Stimulated activated CD4-positive, alpha-beta T cell treated with anti-CD3 and anti-CD28 coated beads, Interleukin-12 subunit alpha, Interleukin-12 subunit beta, amount 100 ng/mL, for 48 hours (primary cell): ENCODE measurements around the gene MUC4.
"Not testable (repeated sequence)": the region's sequence is repeated elsewhere in the genome, so short reads cannot be mapped to it uniquely, and the experiment has no call there.

Experiments used
- DNase-seq, 3 donors: peaks; one replicate each; pipeline ENCODE4 v3.0.0-alpha.2; 2020; ENCODE audit warnings: low read depth in 2 of 3, low spot score in 1 of 3

Gene MUC4

DNA sequence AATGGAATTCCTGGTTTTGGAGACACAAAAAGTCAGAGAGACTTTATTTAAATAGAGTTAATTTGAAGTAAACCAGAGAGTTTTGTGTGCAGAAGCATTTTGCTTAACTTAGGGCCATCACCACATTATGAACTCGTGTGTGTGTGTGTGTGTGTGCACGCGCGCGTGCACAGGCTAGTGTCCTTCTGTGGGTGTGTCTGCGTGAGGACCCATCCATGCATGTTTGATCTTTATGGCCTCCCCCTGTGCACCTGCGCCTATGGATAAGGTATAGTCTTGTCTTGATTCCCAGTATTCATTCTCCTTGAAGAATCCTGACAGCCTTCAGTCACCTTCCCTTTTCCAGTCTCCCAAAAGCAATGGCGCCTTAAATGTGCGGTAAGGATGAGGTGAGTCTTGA lies 65.0 kb downstream of the MUC4 start:
- no peak for DNase-seq

DNA sequence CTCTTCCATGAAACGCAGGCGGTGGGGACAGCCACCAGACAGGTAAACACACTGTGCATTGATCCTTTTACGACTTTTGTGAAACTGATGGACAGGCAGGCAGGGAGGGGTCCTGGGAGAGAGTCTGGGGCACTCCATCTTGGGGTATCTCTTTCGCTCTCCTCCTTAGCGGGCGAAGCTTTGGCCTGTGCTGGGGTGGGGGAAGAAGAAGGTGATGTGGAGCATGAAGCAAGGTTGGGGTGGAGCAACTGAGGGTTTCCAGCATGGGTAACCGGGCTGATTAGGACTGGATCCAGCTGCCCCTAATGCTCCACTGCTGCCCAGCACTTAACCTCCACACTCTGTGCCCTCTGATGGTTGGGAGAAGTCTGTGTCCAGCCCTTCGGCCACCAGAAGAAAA lies 65.4 kb downstream of the MUC4 start:
- no peak for DNase-seq

DNA sequence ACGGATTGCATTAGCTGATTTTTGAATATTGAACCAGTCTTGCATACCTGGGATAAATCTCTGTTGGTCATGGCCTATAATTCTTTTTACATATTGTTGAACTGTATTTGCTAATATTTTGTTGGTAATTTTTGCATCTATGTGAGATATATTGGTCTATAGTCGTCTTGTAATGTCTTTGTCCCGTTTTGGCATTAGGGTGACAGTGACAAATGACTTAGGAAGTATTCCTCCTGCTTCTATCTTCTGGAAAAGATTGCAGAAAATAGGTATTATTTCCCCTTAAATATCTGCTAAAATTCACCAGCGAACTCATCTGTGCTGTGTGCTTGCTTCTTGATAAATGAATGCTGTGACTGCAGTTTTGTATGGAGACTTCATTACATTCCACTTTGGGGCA lies 67.3 kb downstream of the MUC4 start:
- DNase-seq: no peak

DNA sequence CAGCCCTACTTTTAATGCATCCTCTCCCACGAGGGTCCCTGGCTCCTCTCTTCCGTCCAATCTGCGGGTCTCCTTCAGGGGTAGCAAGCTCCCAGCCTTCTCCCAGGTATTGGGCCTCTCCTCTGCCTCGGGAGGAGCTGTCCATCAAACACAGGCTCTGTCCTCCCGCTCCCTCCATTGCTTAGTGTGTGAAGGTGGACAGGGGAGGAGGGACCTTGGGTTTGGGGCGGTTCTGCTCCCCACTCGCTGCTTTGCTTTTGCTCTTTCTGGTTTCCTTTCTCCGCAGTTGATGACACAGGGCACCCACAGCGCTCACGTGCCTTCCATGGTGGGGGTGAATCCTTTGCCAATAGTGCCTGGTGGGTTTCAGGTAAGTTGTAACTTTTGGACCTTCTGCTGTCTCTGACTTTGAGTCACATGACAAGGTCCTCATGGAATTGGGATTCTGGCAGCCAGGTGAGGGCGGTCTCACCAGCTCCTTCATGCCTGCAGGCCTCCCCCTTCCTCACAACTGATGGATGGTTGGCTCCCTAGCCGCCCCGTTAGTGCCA lies 72.1 kb downstream of the MUC4 start:
- DNase-seq: no peak

DNA sequence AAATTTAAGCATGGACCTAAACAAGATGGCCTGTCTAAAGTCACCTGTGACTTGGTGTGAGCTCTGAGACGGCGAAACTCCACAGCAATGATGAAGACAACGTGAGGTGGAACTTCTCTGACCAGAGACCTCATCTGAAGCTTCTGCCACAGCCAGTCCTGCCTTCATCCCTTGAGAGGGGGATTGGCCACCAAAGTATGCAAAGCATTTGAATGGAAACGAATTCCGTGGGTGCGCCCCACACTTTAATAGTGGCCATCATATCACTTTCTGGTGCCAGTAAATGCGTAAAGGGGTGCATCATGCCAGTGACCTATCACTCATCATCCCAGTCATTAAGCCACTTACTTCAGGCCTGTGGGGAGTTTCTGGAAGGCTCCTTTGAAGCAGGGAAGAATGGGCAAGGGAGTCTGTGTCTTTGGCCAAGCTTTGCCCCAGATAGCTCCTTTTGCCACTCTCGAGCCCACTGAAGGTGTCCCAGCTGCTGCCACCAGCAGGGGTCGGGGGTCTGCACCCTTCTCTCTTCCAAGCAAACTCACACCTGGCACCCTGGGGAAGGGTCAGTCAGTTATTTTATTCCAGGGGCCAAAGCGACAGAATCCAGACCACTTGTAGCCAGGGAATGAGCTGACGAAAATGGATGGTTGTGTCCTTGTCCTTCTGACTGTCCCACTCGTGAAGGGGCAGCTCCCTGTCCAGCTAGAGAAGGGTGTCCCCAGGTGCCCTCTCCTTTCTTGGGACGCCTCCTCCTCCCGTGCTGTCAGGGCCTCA lies 73.3 kb downstream of the MUC4 start:
- DNase-seq: no peak

DNA sequence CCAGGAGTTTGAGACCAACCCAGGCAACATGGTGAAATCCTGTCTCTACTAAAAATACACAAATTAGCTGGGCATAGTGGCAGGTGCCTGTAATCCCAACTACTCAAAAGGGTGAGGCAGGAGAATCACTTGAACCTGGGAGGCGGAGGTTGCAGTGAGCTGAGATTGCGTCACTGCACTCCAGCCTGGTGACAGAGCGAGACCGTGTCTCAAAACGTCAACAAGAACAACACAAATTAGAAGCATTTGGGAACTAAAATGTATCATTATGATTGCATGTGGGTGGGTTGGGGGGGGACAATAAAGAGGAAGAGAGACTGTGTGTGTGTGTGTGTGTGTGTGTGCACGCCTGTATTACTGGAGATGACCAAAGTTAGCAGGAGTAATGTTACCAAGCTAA lies 73.9 kb downstream of the MUC4 start:
- not testable (repeated sequence) for DNase-seq

DNA sequence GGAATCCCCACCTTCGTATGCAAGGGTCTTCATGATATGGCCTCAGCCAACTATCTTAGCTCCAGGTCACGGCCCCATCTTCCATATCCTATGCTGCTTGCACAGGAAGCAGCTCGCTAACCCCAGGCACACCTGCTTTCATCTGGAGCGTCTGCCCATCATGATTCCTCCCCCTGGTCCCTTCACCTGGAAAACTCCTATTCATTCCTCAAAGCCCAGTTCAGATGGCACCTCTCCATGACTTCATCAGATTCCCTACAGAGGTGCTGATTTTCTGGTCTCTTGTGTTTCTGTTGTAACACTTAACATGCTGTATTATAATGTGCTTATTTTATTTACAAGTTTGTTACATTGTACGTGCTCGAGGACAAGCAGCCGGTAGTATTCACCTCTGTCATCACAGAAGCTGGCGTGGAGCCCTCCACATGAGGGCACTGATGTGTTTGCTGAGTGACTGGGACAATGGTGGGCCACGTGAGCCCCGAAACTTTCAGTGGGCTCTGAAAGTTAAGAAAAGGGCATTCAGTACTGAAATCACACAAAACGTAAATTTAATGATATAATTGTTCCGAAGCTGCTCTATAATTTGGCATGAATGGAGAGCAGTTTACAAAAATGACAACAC lies 74.8 kb downstream of the MUC4 start:
- no peak for DNase-seq

DNA sequence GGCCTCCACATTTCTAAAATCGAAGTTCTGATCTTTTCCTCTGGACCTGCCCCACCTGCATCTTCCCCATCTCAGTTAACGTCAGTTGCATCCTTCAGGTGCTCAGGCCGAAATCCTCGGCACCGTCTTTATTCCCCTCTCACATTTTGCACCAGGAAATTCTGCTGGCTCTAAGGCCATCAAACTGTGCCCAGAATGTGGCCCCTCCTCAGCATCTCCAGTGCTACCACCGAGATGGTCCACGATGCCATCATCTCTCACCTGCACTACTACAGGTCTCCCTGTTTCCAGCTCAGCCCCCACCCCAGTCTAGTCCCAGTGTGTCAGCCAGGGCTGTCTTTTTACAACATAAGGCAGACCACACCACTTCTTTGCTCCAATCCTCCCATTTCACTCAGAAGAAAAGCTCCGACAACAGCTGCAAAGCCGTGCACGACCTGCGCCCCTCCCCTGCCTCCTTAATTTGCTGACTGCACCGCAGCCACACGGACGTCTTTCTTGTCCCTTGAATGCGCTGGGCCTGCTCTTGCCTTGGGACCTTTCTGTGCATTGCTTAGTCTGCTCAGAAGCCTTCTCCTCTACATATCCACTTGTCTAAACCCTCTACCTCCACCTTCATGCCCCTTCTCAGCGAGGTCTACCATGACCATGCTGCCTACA lies 76.6 kb downstream of the MUC4 start:
- no peak for DNase-seq

DNA sequence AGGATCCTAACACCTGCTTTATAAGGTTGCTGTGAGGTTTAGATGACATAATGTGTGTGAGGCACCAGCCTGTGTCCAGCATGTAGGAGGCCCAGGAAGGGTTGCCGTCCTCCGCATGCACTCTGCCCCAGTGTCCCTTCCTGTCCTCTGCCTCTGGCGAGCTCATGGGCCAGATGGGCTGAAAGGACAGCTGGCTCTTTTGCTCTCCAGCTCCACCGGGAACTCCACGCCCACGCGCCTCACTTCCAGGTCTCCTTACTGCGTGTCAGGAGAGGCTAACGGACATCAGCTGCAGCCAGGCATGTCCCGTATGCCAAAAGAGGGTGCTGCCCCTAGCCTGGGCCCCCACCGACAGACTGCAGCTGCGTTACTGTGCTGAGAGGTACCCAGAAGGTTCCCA lies 78.8 kb downstream of the MUC4 start:
- no peak for DNase-seq

DNA sequence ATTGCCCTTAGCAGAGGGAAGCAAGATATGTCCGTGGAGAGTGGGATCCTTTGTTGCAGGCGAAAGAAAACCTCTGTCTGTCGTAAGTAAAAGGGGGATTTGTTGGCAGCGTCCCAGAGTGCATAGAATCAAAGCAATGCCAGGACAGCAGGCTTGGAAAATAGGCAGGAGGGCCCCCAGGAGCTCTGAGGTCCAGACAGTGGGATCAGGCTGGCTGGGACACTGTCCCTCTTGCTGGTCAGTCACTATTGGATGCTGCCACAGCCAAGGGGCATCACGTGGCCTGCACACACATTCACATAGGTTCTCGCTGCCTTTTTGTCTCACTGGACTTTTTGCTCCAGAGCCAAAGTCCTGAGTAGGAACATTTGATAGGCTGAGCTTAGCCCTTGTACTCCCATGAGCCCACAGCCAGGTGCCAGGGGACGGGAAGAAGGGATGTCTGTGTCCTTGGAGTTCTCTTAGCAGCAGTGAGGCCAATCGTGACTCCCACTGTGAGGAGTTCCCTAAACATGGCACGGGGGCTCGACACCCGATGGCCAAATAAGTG lies 80.3 kb downstream of the MUC4 start:
- no peak for DNase-seq

DNA sequence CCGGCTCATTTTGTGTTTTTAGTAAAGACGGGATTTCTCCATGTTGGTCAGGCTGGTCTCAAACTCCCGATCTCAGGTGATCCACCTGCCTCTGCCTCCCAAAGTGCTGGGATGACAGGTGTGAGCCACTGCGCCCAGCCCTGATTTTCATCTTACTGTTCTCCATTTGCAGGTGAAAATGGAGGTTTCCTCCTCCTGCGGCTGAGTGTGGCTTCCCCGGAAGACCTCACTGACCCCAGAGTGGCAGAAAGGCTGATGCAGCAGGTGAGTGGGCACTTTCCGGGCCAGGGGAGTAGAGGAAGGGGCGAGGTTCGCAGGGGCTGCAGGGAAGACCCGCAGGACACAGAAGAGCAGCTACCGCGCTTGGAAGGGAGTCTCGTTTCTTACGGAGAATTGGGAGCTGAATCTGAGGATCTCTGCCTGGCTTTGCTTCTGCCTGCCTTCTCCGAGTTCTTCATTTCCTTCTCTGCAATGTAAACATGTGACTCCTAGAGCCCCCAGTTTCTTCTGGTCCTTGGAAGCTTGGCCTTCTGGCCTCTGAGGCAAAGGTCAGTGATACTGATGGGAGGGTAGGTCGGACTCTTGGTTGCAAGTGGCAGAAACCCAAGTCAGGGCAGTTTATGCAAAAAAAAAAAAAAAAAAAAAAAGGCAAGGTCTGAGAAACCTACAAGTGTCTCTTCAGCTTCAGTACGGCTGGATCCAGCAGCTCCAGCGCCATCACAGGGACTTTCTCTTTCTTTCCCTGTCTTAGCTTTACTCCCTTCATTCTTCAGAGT lies 82.1 kb downstream of the MUC4 start:
- no peak for DNase-seq

DNA sequence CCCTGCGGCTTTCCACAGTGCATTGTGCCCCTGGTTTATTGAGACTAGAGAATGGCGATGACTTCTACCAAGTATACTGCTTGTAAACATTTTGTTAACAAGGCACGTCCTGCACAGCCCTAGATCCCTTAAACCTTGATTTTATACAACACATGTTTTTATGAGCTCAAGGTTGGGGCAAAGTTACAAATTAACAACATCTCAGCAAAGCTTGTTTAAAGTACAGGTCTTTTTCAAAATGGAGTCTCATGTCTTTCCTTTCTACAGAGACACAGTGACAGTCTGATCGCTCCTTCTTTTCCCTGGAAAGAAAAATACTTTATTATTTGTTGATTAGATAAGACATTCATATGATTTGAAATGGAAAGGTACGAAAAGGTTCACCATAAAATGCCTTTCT lies 82.9 kb downstream of the MUC4 start:
- DNase-seq: not testable (repeated sequence)

DNA sequence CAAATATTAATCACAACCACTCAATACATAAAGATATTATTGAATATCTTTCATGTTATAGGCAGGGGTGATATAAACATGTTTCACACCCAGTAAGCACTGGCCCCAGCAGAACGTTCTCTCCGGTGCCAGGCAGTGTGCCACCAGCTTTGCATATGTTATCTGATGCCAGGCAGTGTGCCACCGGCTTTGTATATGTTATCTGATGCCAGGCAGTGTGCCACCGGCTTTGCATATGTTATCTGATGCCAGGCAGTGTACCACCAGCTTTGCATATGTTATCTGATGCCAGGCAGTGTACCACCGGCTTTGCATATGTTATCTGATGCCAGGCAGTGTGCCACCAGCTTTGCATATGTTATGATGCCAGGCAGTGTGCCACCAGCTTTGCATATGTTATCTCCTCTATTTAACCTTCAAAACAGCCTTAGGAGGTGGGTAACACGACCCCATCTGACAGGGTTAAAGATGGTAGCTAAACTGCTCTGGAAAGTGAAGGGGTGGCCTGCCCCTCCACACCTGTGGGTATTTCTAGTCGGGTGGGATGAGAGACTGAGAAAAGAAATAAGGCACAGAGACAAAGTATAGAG lies 84.0 kb downstream of the MUC4 start:
- DNase-seq: no peak

DNA sequence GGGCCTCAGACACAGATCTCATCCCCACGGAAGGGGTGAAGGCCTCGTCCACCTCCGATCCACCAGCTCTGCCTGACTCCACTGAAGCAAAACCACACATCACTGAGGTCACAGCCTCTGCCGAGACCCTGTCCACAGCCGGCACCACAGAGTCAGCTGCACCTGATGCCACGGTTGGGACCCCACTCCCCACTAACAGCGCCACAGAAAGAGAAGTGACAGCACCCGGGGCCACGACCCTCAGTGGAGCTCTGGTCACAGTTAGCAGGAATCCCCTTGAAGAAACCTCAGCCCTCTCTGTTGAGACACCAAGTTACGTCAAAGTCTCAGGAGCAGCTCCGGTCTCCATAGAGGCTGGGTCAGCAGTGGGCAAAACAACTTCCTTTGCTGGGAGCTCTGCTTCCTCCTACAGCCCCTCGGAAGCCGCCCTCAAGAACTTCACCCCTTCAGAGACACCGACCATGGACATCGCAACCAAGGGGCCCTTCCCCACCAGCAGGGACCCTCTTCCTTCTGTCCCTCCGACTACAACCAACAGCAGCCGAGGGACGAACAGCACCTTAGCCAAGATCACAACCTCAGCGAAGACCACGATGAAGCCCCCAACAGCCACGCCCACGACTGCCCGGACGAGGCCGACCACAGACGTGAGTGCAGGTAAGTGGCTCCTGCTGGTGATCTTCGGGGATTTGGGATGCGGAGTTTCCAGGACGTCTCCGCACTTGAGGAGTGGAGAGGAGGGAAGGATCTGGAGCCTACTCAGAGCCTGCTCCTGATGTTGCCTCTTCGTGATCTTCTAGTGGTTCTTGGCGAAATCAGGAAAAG lies 85.6 kb downstream of the MUC4 start:
- DNase-seq: not testable (repeated sequence)

DNA sequence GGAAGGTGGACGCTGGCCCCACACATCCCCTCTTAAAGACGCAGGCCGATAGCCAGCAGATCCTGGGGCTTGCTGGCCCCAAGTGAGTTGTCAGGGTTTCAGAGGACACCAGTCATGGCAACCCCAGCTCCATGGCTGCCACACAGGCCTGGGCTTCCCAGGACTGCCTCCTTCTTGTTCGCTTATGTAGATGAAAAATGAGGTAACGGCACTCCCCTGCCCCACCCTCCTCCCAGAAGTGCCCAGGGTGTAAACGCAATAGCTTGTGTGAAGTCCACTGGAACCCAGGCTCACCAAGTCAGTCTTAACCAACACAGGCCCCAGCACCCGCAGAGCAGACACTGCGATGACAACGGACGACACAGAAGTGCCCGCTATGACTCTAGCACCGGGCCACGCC lies 87.4 kb downstream of the MUC4 start:
- DNase-seq: not testable (repeated sequence)

DNA sequence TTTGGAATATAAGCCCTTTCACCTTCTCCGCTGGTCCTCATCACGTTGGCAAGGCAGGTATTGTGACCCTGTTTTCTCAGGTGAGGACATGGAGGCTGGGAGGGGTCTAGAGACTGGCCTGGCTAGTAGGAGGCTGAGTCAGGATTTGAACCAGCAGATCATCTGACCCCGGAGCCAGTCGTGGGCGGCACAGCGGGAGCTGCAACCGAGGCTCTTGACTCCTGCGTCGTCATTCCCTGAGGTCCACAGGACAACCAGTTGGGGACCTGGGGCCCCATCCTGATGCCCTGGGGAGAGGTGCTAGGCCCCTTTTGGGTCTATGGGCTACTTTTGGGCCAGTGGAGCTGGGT lies 88.8 kb downstream of the MUC4 start:
- not testable (repeated sequence) for DNase-seq

DNA sequence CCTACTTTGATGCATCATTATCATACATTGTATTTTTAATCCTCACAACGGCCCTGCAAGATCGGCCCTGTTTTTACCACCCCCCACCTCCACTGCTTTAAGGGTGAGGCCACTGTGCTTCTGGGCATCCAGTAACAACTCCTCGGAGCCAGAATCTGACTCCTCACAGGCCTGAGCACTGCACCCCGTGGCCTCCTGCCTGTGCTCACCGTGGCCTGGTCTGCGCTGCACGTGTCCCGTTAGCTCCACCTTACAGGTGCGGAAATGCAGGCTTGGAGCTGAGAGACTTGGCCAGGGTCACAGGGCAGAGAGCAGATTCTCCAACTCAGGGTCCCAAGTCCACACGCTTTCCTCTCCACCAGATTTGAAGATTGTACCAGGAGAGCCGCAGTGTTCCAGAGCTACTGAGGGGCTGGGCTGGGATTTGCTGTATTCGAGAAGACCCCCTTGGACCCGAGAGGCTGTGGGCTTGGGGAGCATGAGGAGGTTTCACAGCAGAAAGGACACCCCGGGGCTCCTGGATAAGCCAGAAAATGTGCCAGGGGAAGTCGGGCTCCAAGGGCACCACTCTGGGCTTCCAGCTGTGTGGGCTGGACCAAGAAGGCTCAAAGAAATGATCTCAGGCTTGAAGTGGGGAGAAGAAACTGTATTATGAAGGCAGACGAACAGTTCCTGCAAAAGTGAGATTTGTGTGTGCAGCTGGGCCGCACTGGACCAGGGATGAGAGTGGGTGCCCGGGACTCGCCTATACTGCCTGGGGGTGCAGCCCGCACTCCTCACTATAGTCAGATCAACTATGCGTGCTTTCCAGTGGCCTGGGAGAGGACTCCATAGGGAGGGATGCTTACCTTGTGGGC lies 89.4 kb downstream of the MUC4 start:
- DNase-seq: not testable (repeated sequence)

DNA sequence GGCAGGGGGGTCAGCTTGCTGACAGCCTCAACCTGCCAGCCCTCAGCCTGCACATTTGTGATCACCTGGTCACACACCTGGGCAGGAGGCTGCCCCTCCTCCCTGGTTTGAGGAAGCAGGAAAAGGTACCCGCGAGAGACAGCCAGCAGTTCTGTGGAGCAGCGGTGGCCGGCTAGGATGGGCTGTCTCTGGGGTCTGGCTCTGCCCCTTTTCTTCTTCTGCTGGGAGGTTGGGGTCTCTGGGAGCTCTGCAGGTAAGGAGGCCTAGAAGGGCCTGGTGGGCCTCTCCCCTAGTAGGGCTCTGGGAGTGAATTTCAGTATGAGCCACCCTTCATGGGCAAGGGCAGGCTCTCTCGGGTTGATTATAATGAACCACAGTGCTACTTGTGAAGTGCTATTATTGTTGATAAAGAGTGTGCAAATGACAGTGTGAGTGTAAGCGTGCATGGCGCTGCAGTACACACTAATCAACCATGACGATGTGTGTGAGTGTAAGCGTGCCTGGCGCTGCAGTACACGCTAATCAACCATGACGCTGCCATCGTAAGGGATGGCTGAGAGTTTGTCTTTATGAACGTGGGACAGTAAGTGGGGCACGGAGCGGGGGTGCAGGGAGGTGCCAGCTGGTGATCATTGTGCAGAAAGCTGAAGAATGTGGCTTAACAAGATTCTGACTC lies 90.8 kb downstream of the MUC4 start, which contains the start of gene MUC20:
Gene MUC20 (plus strand): TSS at position 148 of the 676 bp plus-strand sequence. CDS start 30 bp downstream, at position 178.
- DNase-seq: not testable (repeated sequence)
